Activated B cell treated with CpG ODN at 0.5 μM for 24 hours (primary cell): Measurements from ENCODE around the gene PTMS. TPM values are rescaled to one million over a fixed set of nuclear protein-coding genes. Genes with fewer than 3 reads are reported as not detected.

Experiments
- ATAC-seq: fragments of 200-7000 bp; cut with Tn5 transposase; one replicate; pipeline ENCODE4 v1.10.0; 2021; ENCODE audit warnings: low read depth, mild to moderate bottlenecking, moderate library complexity
- CTCF ChIA-PET: fragments of 350-600 bp; sonication (Branson Sonifier 250); formaldehyde crosslinking; loops from one replicate; lab custom pipeline; 2021; ENCODE audit warnings: antibody characterized with exemption; lab: Charles Lee
- POLR2A ChIA-PET: fragments of 350-600 bp; sonication (Branson Sonifier 250); formaldehyde crosslinking; loops from one replicate; lab custom pipeline; 2021; ENCODE audit warnings: antibody characterized with exemption; lab: Charles Lee
- DNase-seq: peaks from one replicate; pipeline ENCODE4 v3.0.0; 2022
- H3K27ac Mint-ChIP-seq: one replicate; pipeline ENCODE4 v1.8.0; 2020; ENCODE audit warnings: mixed read lengths
- H3K27me3 Mint-ChIP-seq: one replicate; pipeline ENCODE4 v1.8.0; 2021; ENCODE audit warnings: mixed read lengths
- H3K36me3 Mint-ChIP-seq: one replicate; pipeline ENCODE4 v1.8.0; 2021; ENCODE audit warnings: low read depth, mixed read lengths
- H3K4me1 Mint-ChIP-seq: one replicate; pipeline ENCODE4 v1.8.0; 2021; ENCODE audit warnings: mixed read lengths
- H3K4me3 Mint-ChIP-seq: one replicate; pipeline ENCODE4 v1.8.0; 2020; ENCODE audit warnings: mild to moderate bottlenecking, mixed read lengths
- H3K9me3 Mint-ChIP-seq: one replicate; pipeline ENCODE4 v1.8.0; 2020; ENCODE audit warnings: mixed read lengths
- CTCF ChIP-seq: fragments of 200-600 bp; IDR thresholded peaks from one replicate; pipeline ENCODE4 v1.8.0; 2022; ENCODE audit warnings: antibody characterized with exemption, mild to moderate bottlenecking
- intact Hi-C: fragments of 100-400 bp; cut with micrococcal nuclease; formaldehyde crosslinking; loops from one replicate; pipeline ENCODE4 v1.15.1; 2024
- total RNA-seq: library from RNA; stranded (reverse); gene quantifications from 2 replicates; pipeline ENCODE4 v1.2.3, GENCODE V29; 2022

Gene PTMS
- total RNA-seq, 1 donor from 2014 or later, result 4.8 TPM

DNA sequence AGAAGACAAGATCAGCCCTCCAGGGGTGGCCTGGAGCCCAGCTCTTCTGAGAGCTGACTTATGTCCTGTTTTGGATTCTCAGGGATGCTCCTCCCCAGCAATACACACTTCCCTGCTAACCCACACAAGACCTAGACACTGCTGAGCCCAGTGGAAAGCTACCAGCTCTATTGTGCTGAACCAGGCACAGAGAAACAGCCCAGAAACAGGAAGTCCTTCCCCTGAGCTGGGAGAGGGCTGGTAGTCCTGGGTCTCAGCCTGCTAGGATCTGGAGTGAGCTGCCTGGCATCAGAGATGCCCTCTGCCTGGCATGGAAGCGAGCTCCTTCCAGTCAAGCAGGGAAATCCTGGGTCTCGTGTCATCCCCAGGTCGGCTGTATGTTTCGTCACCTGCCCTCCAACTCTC, 4.9 kb downstream of the PTMS start:
- peaks cover 68% of the 10 kb centered on the region for H3K27me3 Mint-ChIP-seq
- no peak overlapping the region for H3K27ac Mint-ChIP-seq
- no peak for DNase-seq

DNA sequence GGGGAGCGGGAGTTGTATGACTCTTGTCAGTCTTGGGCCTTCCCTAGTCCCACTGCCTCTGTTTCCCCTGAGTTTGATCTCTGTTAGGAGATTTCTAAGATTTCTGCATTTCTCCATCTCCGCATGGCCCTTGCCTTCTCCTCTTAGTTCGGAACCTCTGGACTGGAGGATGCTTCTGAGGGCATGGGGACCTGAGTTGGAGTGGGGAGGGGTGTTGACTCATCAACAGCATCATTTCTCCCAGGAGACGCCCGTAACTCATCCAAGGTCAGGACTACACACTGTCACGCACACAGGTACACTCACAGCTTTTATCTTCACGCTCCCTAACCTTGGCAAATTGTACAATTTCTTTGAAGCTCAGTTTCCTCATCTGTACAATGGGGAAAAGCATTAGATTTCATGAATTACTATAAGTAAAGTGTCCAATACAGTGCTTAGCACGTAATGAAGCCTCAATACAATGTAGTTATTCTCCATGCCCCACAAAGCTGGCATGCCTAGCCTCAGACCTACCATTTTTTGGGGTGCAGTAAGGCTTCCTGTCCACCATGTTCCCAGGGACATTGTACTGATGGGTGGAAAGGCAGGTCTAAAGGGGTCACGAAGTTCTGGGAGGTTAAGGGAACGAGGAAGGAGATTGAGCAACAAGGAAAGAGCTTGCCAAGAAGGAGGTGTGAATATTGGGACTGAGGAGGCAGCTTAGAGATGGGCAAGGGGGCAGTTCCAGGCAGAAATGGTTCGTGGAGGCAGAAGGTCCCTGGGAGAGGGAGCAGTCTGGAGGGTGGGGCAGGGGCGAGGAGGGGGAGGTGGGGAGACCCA, 5.6 kb downstream of the PTMS start:
- no peak overlapping the region for H3K4me3 Mint-ChIP-seq

More for the DNA sequence above, 4.9 kb downstream of the PTMS start:
- ChIA-PET CTCF (interaction anchor here (1.0 to 1.4 kb wide), 3 partner anchors 17 to 53 kb away, joined by 3 read pairs; partner anchors contain the start of gene MLF2), POLR2A (interaction anchor here (2.4 kb wide), 1 partner anchor 18 kb away, joined by 8 read pairs; the partner anchor contains the start of gene MLF2)
- peaks cover 19% of the 10 kb centered on the region for H3K4me1 Mint-ChIP-seq
- TF ChIP-seq CTCF, result no peak
- no peaks in the 10 kb centered on the region for H3K9me3 Mint-ChIP-seq
- intact Hi-C loops, result no loop called here
- no peak overlapping the region for H3K4me3 Mint-ChIP-seq
- ATAC-seq, result no peak
- no peaks in the 10 kb centered on the region for H3K36me3 Mint-ChIP-seq

DNA sequence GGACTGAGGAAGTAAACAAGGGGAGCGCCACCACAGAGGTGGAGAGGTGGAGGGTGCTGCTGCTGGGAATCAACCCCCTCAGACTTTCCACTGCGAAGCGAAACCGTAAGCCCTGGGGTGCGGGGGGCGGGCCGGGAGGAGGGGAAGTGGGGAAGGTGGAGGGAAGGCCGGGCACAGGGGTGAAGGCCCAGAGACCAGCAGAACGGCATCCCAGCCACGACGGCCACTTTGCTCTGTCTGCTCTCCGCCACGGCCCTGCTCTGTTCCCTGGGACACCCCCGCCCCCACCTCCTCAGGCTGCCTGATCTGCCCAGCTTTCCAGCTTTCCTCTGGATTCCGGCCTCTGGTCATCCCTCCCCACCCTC, 6.2 kb downstream of the PTMS start, which contains the start of gene LAG3:
LAG3 (plus strand) TSS at position 190 of the 365 bp plus-strand sequence. CDS start 333 bp downstream, outside the sequence.
- no peaks in the 10 kb centered on the region for H3K36me3 Mint-ChIP-seq
- POLR2A ChIA-PET, result interaction anchor here (2.4 kb wide), 1 partner anchor 19 kb away, joined by 8 read pairs; the partner anchor contains the start of gene MLF2
- no peak within 1 kb of the TSS for H3K4me3 Mint-ChIP-seq
- H3K27me3 Mint-ChIP-seq, result peaks cover 73% of the 10 kb centered on the region
- H3K27ac Mint-ChIP-seq, result no peak within 1 kb of the TSS
- CTCF ChIA-PET, result interaction anchor here (1.4 kb wide), 1 partner anchor 19 kb away, joined by 3 read pairs; the partner anchor contains the start of gene MLF2
- peaks cover 14% of the 10 kb centered on the region for H3K4me1 Mint-ChIP-seq
- H3K9me3 Mint-ChIP-seq, result no peaks in the 10 kb centered on the region
- peak; percentile 57 for ATAC-seq
- intact Hi-C loops, result no loop called here
- TF ChIP-seq CTCF, result no peak
- no peak for DNase-seq

More for the DNA sequence above, 5.6 kb downstream of the PTMS start:
- Mint-ChIP-seq H3K27ac (no peak overlapping the region), H3K27me3 (peaks cover 74% of the 10 kb centered on the region), H3K36me3 (no peaks in the 10 kb centered on the region), H3K4me1 (peaks cover 19% of the 10 kb centered on the region), H3K9me3 (no peaks in the 10 kb centered on the region)
- ChIA-PET POLR2A (interaction anchor here (2.4 kb wide), 1 partner anchor 19 kb away, joined by 8 read pairs; the partner anchor contains the start of gene MLF2), CTCF (interaction anchor here (1.0 to 1.4 kb wide), 3 partner anchors 18 to 53 kb away, joined by 3 read pairs; partner anchors contain the start of gene MLF2)
- ATAC-seq (no peak), DNase-seq (no peak)
- no peak for TF ChIP-seq CTCF
- intact Hi-C loops, result no loop called here

- CTCF ChIA-PET, result no interaction called here
- H3K4me3 Mint-ChIP-seq, result no peak overlapping the region
- ATAC-seq, result no peak
Measured at GRCh38 chr12:6772726-6773589, 6.8 kb downstream of the PTMS start.

More at GRCh38 chr12:6772726-6773589, 6.8 kb downstream of the PTMS start:
- POLR2A ChIA-PET, result no interaction called here
- Mint-ChIP-seq H3K4me1 (peaks cover 8% of the 10 kb centered on the region), H3K27ac (no peak overlapping the region), H3K36me3 (no peaks in the 10 kb centered on the region), H3K27me3 (peaks cover 74% of the 10 kb centered on the region), H3K9me3 (no peaks in the 10 kb centered on the region)
- intact Hi-C loops, result no loop called here
- TF ChIP-seq CTCF, result no peak
- DNase-seq, result no peak
